Measurements from ENCODE around the gene TWF1. TPM values are rescaled to one million over a fixed set of nuclear protein-coding genes. Genes with fewer than 3 reads are reported as not detected.

TWF1 gene
- total and polyA plus RNA-seq, 9 of the 15 experiments (the other 6 are each of a cell fraction or from before 2014, with no cell fraction given) = 10.3 to 29.4 (median 23.4) TPM

GRCh38 chr12:43805860-43806736 lies at the start of gene TWF1 (continued):
- no peak for TF ChIP-seq PCBP2 (IDR thresholded peaks at IDR 0.05; ENCODE audit: low read depth, low read length, poor library complexity, severe bottlenecking)
- TF ChIP-seq HMG20A (CRISPR knock-in tag; conservative IDR thresholded peaks at IDR 0.05) = no peak
- no peak for TF ChIP-seq PPARD (CRISPR knock-in tag; IDR thresholded peaks at IDR 0.05)
- peak; percentile 96 for TF ChIP-seq RBBP5 (IDR thresholded peaks at IDR 0.05; ENCODE audit: borderline replicate concordance, insufficient read depth, low read length, poor library complexity, severe bottlenecking)
- peak; percentile 95 for TF ChIP-seq ZFX (CRISPR knock-in tag; IDR thresholded peaks at IDR 0.05)
- peak; percentile 77; the same call in 1 of the 2 replicates for TF ChIP-seq FOXP1 (CRISPR knock-in tag; IDR thresholded peaks at IDR 0.05)
- no peak for TF ChIP-seq XRCC4 (IDR thresholded peaks at IDR 0.05; ENCODE audit: extremely low read depth, insufficient read depth, insufficient read length)
- no peak for TF ChIP-seq RFX7 (CRISPR knock-in tag; IDR thresholded peaks at IDR 0.05)
- TF ChIP-seq FOSL1 (tag; conservative IDR thresholded peaks at IDR 0.05) = no peak
- TF ChIP-seq ZNF23 (CRISPR knock-in tag; IDR thresholded peaks at IDR 0.05) = no peak
- TF ChIP-seq MEIS2 (IDR thresholded peaks at IDR 0.05; ENCODE audit: partially characterized antibody) = peak; percentile 2
- no peak for TF ChIP-seq ZNF431 (CRISPR knock-in tag; IDR thresholded peaks at IDR 0.05)
- TF ChIP-seq ZNF592 (IDR thresholded peaks at IDR 0.05) = no peak
- TF ChIP-seq RREB1 (CRISPR knock-in tag; IDR thresholded peaks at IDR 0.05) = no peak
- no peak for TF ChIP-seq XRCC5 (IDR thresholded peaks at IDR 0.05; ENCODE audit: low read depth, low read length)
- TF ChIP-seq ATF3 (IDR thresholded peaks at IDR 0.05) = no peak
- no peak for TF ChIP-seq ATF3 (CRISPR knock-in tag; conservative IDR thresholded peaks at IDR 0.05)
